AG04449 (cell line): Measurements from ENCODE around the gene ZNF568.

Experiments
- CTCF ChIA-PET: fragments of 350-600 bp; formaldehyde crosslinking; extraction: SDS; loops from one replicate; lab custom pipeline; 2021; ENCODE audit warnings: antibody characterized with exemption; lab: Yijun Ruan, JAX
- POLR2A ChIA-PET: fragments of 400-600, 350-600 bp; formaldehyde crosslinking; extraction: SDS; loops from one replicate; lab custom pipeline; 2020; ENCODE audit warnings: antibody characterized with exemption, inconsistent platforms; lab: Yijun Ruan, JAX
- DNase-seq: peaks from one replicate; pipeline ENCODE4 v3.0.0-alpha.2; 2010; ENCODE audit warnings: low read depth, low spot score
- H3K4me3 ChIP-seq: 2 replicates; pipeline ENCODE4 v1.5.1; 2011; ENCODE audit warnings: low read depth, mild to moderate bottlenecking, control low read depth, low read length
- CTCF ChIP-seq: IDR thresholded peaks from one replicate; pipeline ENCODE4 v1.5.1; 2011; ENCODE audit warnings: mild to moderate bottlenecking, moderate library complexity, low read length, control low read depth, inconsistent platforms; ENCODE audit not compliant: insufficient read depth; ENCODE audit errors: missing control alignments

The ZNF568 gene

GRCh38 chr19:37012093-37012745, 96.1 kb downstream of the ZNF568 start:
- H3K4me3 ChIP-seq: no peak overlapping the region
- ChIA-PET CTCF (no interaction called here), POLR2A (no interaction called here)
- no peak for TF ChIP-seq CTCF
- DNase-seq: no peak

- ChIA-PET CTCF (no interaction called here), POLR2A (no interaction called here)
- no peak overlapping the region for H3K4me3 ChIP-seq
- DNase-seq: no peak
- TF ChIP-seq CTCF: no peak
Observed at GRCh38 chr19:37014456-37014855, 98.3 kb downstream of the ZNF568 start.

- ChIA-PET POLR2A (no interaction called here), CTCF (no interaction called here)
- no peak for TF ChIP-seq CTCF
- no peak for DNase-seq
- no peak overlapping the region for H3K4me3 ChIP-seq
Observed at GRCh38 chr19:37045140-37045539, 129.0 kb downstream of the ZNF568 start.
